MCF 10A (cell line): Measurements from ENCODE around the gene KNTC1. TPM values are rescaled to one million over a fixed set of nuclear protein-coding genes. Genes with fewer than 3 reads are reported as not detected.
"Not testable (repeated sequence)": the region's sequence is repeated elsewhere in the genome, so short reads cannot be mapped to it uniquely, and the experiment has no call there.

ENCODE experiments used
- BruUV-seq: library from RNA; stranded (reverse); fragments of 400-500 nt; replicated peaks from 2 replicates; lab custom pipeline; 2021; lab: Mats Ljungman, UMichigan
- CTCF ChIA-PET: fragments of 300-600 bp; sonication (Branson Sonifier 250); formaldehyde crosslinking; extraction: SDS; loops from one replicate; lab custom pipeline; 2021; ENCODE audit warnings: antibody characterized with exemption, inconsistent platforms; lab: Yijun Ruan, JAX
- POLR2A ChIA-PET: fragments of 300-600, 350-650 bp; sonication (Branson Sonifier 250); formaldehyde crosslinking; extraction: SDS; loops from one replicate; lab custom pipeline; 2020; ENCODE audit warnings: antibody characterized with exemption, inconsistent platforms; lab: Yijun Ruan, JAX
- DNase-seq: peaks from one replicate; pipeline ENCODE4 v3.0.0-alpha.2; 2018; ENCODE audit not compliant: unreplicated experiment
- H3K27ac Mint-ChIP-seq: one replicate; pipeline ENCODE4 v1.8.0; 2022; ENCODE audit warnings: mild to moderate bottlenecking, low read depth, mixed read lengths; ENCODE audit not compliant: unreplicated experiment
- H3K27me3 Mint-ChIP-seq: one replicate; pipeline ENCODE4 v1.8.0; 2022; ENCODE audit warnings: mixed read lengths; ENCODE audit not compliant: insufficient read depth, unreplicated experiment
- H3K36me3 Mint-ChIP-seq: one replicate; pipeline ENCODE4 v1.8.0; 2022; ENCODE audit warnings: mild to moderate bottlenecking, moderate library complexity, mixed read lengths; ENCODE audit not compliant: insufficient read depth, unreplicated experiment
- H3K4me1 Mint-ChIP-seq: one replicate; pipeline ENCODE4 v1.8.0; 2022; ENCODE audit warnings: mixed read lengths; ENCODE audit not compliant: insufficient read depth, unreplicated experiment
- H3K4me3 Mint-ChIP-seq: one replicate; pipeline ENCODE4 v1.8.0; 2022; ENCODE audit warnings: mild to moderate bottlenecking, moderate library complexity, mixed read lengths; ENCODE audit not compliant: unreplicated experiment
- H3K9me3 Mint-ChIP-seq: one replicate; pipeline ENCODE4 v1.8.0; 2022; ENCODE audit warnings: mixed read lengths; ENCODE audit not compliant: unreplicated experiment
- intact Hi-C: fragments of 100-400 bp; cut with micrococcal nuclease; formaldehyde crosslinking; loops from 2 replicates; pipeline ENCODE4 v1.14.1; 2022
- total RNA-seq: library from RNA; stranded (reverse); gene quantifications from 2 replicates; pipeline ENCODE4 v1.2.3, GENCODE V29; 2022
- TF ChIP-seq, protein P1 (sequence below): fragments of 200-600 bp; IDR thresholded peaks from one replicate; pipeline ENCODE4 v1.8.0; 2022; ENCODE audit warnings: antibody characterized with exemption, mild to moderate bottlenecking; ENCODE audit not compliant: unreplicated experiment

KNTC1 gene
- total RNA-seq, 1 experiment from 2014 or later: 26.1 TPM

DNA sequence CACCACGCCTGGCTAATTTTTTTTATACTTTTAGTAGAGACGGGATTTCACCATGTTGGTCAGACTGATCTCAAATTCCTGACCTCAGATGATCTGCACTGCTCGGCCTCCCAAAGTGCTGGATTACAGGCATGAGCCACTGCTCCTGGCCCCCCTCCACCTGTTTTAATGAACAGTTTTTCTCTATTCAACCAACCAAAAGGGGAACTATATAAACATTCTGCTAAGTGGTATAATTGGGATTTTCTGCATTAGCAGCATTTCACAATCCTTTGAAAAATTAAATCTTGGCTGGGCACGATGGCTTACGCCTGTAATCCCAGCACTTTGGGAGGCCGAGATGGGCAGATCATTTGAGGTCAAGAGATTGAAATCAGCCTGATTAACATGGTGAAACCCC, 44.8 kb downstream of the KNTC1 start:
- no peaks in the 10 kb centered on the region for H3K27me3 Mint-ChIP-seq
- ChIA-PET CTCF (no interaction called here), POLR2A (no interaction called here)
- TF ChIP-seq, protein P1, sequence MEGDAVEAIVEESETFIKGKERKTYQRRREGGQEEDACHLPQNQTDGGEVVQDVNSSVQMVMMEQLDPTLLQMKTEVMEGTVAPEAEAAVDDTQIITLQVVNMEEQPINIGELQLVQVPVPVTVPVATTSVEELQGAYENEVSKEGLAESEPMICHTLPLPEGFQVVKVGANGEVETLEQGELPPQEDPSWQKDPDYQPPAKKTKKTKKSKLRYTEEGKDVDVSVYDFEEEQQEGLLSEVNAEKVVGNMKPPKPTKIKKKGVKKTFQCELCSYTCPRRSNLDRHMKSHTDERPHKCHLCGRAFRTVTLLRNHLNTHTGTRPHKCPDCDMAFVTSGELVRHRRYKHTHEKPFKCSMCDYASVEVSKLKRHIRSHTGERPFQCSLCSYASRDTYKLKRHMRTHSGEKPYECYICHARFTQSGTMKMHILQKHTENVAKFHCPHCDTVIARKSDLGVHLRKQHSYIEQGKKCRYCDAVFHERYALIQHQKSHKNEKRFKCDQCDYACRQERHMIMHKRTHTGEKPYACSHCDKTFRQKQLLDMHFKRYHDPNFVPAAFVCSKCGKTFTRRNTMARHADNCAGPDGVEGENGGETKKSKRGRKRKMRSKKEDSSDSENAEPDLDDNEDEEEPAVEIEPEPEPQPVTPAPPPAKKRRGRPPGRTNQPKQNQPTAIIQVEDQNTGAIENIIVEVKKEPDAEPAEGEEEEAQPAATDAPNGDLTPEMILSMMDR: no peak
- peaks cover 6% of the 10 kb centered on the region for H3K4me1 Mint-ChIP-seq
- H3K4me3 Mint-ChIP-seq: no peak overlapping the region
- BruUV-seq: no TSS peak
- no peaks in the 10 kb centered on the region for H3K9me3 Mint-ChIP-seq
- no peak overlapping the region for H3K27ac Mint-ChIP-seq
- H3K36me3 Mint-ChIP-seq: peaks cover 37% of the 10 kb centered on the region
- no peak for DNase-seq
- intact Hi-C loops: no loop called here

DNA sequence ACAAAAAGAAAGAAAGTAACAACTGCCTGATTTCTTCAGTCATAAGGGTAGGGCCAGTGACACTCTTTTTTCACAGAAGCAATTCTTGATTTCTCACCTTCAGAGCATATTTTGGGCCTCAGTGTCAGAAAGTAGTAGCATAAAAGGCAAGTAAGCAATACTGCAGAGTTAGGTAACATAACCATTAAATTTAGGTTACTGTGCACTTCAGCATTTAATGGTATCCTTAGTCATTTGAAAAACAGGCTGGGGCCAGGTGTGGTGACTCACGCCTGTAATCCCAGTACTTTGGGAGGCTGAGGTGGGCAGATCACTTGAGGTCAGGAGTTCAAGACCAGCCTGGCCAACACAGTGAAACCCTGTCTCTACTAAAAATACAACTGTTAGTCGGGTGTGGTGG, 56.2 kb downstream of the KNTC1 start:
- intact Hi-C loops, DNase-seq, H3K4me1 Mint-ChIP-seq, H3K27ac Mint-ChIP-seq, H3K9me3 Mint-ChIP-seq, POLR2A ChIA-PET, H3K27me3 Mint-ChIP-seq, H3K4me3 Mint-ChIP-seq, BruUV-seq: not testable (repeated sequence)
- CTCF ChIA-PET: interaction anchor here (0.6 to 1.4 kb wide), 2 partner anchors 170 to 408 kb away, joined by 3 to 4 read pairs; no protein-coding TSS in a partner anchor
- peaks cover 50% of the 10 kb centered on the region for H3K36me3 Mint-ChIP-seq

DNA sequence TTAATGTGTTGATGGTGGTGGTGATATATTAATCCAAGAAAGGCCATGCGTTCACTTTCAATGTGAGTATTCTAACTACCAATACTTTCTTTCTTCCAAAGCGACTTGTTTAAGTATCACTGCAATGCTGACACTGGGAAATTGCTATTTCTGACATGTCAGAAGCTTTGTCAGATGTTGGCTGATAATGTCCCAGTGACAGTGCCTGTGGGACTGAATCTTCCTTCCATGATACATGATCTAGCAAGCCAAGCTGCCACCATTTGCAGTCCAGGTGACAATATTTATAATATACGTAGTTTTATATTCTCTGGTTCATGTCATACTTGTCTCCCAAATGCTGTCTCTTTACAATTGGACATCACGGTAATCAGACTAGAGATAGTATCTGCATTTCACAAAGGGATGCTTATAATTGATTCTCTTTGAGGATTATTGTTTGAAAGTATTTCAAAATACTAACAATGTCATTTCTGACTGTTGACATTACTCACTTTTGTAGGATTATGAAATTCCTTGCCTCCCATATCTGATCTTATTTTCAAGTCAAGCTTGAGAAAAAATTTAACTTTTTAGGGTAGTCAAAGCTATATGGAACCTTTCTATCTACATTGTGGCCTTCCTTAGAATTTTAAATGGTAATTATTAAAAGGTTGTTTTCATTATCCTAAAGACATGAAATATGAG, 57.3 kb downstream of the KNTC1 start:
- Mint-ChIP-seq H3K36me3 (peaks cover 47% of the 10 kb centered on the region), H3K27ac (no peak overlapping the region), H3K27me3 (no peaks in the 10 kb centered on the region), H3K4me1 (no peaks in the 10 kb centered on the region), H3K9me3 (no peaks in the 10 kb centered on the region), H3K4me3 (no peak overlapping the region)
- intact Hi-C loops: no loop called here
- DNase-seq: no peak
- TF ChIP-seq, protein P1: no peak
- ChIA-PET POLR2A (no interaction called here), CTCF (interaction anchor here (0.6 kb wide), 2 partner anchors 54 to 117 kb away, joined by 3 read pairs; no protein-coding TSS in a partner anchor)
- BruUV-seq: no TSS peak

DNA sequence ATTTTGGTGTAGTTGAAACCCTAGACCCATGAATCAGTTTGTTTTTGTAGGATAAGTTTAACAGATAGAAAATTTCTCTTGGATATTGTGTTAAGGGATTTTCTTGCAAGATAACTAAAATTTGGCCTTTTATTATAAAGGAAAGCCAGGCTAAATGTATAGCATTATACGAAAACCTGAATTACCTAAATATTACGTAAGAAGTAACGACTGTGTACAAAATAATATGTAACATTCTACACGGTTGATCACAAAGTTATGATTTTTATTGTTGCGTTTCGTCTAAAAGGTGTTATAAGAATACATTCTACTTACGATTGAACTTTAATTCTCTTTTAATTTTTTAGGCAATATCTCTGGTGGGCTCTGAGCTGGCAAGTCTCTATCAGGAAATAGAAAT, 63.9 kb downstream of the KNTC1 start:
- Mint-ChIP-seq H3K27ac (no peak overlapping the region), H3K27me3 (no peaks in the 10 kb centered on the region), H3K4me3 (no peak overlapping the region), H3K4me1 (no peaks in the 10 kb centered on the region), H3K36me3 (peaks cover 45% of the 10 kb centered on the region), H3K9me3 (no peaks in the 10 kb centered on the region)
- ChIA-PET POLR2A (interaction anchor here (2.1 kb wide), 1 partner anchor 11 kb away, joined by 4 read pairs; no protein-coding TSS in a partner anchor), CTCF (no interaction called here)
- no TSS peak for BruUV-seq
- DNase-seq: no peak
- intact Hi-C loops: no loop called here
- TF ChIP-seq, protein P1: no peak

DNA sequence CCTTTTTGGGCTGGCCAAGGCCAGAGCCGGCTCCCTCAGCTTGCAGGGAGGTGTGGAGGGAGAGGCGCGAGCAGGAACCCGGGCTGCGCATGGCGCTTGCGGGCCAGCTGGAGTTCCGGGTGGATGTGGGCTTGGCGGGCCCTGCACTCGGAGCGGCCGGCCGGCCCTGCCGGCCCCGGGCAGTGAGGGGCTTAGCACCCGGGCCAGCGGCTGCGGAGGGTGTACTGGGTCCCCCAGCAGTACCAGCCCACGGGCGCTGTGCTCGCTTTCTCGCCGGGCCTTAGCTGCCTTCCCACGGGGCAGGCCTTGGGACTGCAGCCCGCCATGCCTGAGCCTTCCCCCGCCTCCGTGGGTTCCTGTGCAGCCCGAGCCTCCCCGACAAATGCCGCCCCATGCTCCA, 64.9 kb downstream of the KNTC1 start:
- POLR2A ChIA-PET: interaction anchor here (2.1 kb wide), 1 partner anchor 10 kb away, joined by 4 read pairs; no protein-coding TSS in a partner anchor
- BruUV-seq, CTCF ChIA-PET, DNase-seq, H3K4me3 Mint-ChIP-seq, H3K27me3 Mint-ChIP-seq, H3K9me3 Mint-ChIP-seq, H3K27ac Mint-ChIP-seq, intact Hi-C loops, H3K4me1 Mint-ChIP-seq: not testable (repeated sequence)
- H3K36me3 Mint-ChIP-seq: peaks cover 46% of the 10 kb centered on the region

DNA sequence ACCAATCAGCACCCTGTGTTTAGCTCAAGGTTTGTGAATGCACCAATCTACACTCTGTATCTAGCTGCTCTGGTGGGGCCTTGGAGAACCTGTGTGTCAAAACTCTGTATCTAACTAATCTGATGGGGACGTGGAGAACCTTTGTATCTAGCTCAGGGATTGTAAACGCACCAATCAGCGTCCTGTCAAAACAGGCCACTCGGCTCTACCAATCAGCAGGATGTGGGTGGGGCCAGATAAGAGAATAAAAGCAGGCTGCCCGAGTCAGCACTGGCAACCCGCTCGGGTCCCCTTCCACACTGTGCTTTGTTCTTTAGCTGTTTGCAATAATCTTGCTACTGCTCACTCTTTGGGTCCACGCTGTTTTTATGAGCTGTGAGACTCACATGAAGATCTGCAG, 65.5 kb downstream of the KNTC1 start:
- CTCF ChIA-PET: interaction anchor here (0.6 kb wide), 1 partner anchor 370 kb away, joined by 4 read pairs; no protein-coding TSS in a partner anchor
- not testable (repeated sequence) for H3K4me1 Mint-ChIP-seq

More for the DNA sequence above, 65.5 kb downstream of the KNTC1 start:
- DNase-seq, H3K9me3 Mint-ChIP-seq, BruUV-seq, H3K4me3 Mint-ChIP-seq, H3K27me3 Mint-ChIP-seq, H3K27ac Mint-ChIP-seq, intact Hi-C loops: not testable (repeated sequence)
- peaks cover 50% of the 10 kb centered on the region for H3K36me3 Mint-ChIP-seq
- POLR2A ChIA-PET: interaction anchor here (2.1 kb wide), 1 partner anchor 9 kb away, joined by 4 read pairs; no protein-coding TSS in a partner anchor
